ENCODE data around the gene NPIPB12. TPM values are rescaled to one million over a fixed set of nuclear protein-coding genes. Genes with fewer than 3 reads are reported as not detected.
"Not testable (repeated sequence)": the region's sequence is repeated elsewhere in the genome, so short reads cannot be mapped to it uniquely, and the experiment has no call there.

NPIPB12 gene
- total RNA-seq: 10 to 100 TPM; 24.6 to 71.6 TPM

DNA sequence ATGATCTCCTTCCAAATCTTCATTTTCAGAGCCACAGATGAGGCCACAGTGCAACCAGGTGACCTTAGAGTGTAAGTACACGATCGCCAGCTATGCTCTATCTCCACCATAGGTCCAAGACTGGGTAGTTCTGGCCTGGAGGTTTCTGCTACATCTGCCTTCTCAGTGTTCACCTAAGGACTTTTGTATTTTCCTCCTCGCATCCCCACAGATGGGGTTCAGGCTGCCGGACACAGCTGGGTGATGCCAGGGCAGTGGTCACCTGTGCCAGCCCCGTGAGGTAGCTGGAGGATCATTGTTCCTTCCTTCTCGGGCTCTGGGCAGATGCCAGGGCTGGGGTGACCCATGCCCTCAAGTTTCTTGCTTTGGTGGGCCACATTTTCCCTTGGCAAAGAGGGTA, at the start of gene NPIPB12:
Gene NPIPB12 (minus strand): TSS at position 101 of the 400 bp plus-strand sequence.
- H3K27me3 ChIP-seq; H3K27ac ChIP-seq; H3K4me3 ChIP-seq; intact Hi-C loops (cut with DNase I); DNase-seq; H3K9ac ChIP-seq (ENCODE audit: low read depth in 2 of 2, low read length in 2 of 2); H3K36me3 ChIP-seq; H3K9me3 ChIP-seq; H3K4me1 ChIP-seq: not testable (repeated sequence)

DNA sequence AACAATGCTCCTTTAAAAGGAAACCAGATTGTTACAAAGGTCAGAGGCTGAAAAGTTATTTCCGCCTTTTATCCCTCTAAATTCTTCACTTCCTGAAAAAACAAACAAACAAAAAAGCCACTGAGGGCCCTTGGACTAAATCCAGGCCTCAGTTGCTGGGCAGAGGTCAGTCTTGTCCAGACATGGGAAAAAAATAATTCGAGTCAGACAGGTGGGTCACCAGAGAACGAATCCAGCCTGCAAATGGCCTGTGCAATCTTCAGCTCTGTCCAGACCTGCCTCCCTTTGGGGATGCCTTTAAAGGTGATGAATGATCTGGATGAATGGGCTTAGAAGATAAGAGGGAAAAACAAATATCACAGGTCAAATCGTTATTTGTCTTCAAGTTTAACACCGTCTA, 15.3 kb upstream of the NPIPB12 start:
- H3K36me3 ChIP-seq; DNase-seq; H3K4me3 ChIP-seq; H3K27me3 ChIP-seq; intact Hi-C loops (cut with DNase I); H3K4me1 ChIP-seq; H3K9ac ChIP-seq (ENCODE audit: low read depth in 2 of 2, low read length in 2 of 2); H3K27ac ChIP-seq; H3K9me3 ChIP-seq: not testable (repeated sequence)

DNA sequence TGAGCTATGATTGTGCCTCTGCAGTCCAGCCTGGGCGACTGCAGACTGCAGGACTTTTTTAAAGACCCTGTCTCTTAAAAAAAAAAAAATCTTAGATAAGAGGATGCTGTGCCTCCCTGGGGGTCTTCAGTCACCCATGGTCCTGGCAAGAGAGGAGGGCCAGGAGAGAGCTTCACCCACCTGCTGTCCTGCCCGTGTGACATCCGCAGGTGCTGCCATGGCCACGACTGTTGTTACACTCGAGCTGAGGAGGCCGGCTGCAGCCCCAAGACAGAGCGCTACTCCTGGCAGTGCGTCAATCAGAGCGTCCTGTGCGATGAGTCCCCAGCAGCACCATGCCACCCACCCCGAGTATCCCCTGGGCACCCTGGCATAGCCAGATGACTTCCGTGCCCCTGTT, 23.9 kb downstream of the NPIPB12 start:
- H3K9ac ChIP-seq (ENCODE audit: low read depth in 2 of 2, low read length in 2 of 2); H3K4me1 ChIP-seq; H3K36me3 ChIP-seq; H3K27me3 ChIP-seq; intact Hi-C loops (cut with DNase I); H3K27ac ChIP-seq; H3K4me3 ChIP-seq; H3K9me3 ChIP-seq: not testable (repeated sequence)
- DNase-seq: peak; percentile 17

DNA sequence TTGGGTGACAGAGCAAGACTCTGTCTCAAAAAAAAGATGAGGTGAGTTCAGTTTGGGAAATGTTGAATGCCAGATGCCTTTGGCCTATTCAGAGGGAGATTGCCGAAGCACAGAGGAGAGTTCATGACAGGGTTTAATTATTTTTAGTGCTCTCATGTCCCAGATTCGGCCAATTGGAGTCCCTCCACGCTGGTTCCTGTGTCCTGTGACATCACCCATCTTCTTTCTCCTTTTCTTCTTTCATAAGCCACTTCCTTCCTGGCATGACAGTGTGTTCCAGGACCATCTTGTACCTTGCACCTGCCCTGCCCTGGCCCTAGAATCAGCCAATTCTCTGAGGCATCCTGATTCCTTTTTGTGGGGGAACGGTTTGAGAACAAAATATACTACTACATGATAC, 34.1 kb downstream of the NPIPB12 start:
- intact Hi-C loops (cut with DNase I); H3K36me3 ChIP-seq; H3K27me3 ChIP-seq; H3K27ac ChIP-seq; DNase-seq; H3K4me3 ChIP-seq; H3K4me1 ChIP-seq; H3K9ac ChIP-seq (ENCODE audit: low read depth in 2 of 2, low read length in 2 of 2); H3K9me3 ChIP-seq: not testable (repeated sequence)

DNA sequence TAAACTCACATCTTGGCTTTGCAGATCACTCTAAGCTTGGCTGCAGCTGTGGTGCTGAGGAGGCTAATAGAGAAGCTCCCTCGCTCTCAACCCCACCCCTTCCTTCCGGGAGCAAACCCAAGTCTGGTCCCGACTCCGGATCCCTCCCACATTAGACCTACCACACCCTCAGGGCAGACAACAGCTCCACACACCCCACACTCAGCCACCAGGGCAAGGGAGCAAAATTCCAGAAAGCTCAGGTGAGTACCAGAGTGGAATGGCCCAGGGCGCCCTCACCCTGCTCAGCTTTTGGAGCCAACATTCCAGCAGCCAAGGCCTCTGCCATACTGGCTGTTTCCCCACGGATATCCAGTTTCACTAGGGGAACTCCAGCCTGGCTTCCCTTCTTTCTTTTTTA, 36.5 kb downstream of the NPIPB12 start:
- H3K4me3 ChIP-seq: not testable (repeated sequence)

DNA sequence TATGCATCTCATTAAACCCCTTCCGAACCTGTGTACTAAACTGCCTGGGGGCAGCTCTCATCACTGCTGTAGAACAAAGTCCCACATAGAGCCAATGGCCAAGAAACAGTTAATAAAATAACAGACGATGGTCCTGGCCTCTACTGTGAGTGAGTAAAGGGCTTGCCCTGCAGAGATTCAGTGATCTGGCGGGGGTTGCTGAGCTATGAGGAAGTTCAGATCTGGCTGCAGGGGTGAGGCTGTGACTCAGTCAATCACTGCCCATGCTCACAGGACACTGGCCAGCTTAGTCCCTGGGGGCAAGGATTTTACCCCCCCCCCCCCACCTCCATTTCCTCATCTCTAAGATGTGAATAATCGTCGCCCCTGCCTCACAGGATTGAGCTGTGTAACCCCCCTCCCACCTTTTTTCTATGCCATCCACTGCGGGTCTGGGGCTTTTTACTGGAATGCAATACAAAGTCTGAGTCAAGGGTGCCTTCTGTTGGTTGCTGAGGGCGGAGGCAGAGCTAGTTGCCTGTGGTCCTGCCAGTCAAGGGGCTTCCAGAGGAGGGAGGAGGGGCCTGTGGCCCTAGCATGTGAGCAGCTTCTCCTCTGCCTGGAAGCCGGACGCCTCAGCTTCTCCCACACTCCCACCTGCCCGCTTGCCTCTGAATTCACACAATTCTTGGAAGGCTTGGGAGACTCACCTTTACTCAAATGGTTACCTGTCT, 38.4 kb downstream of the NPIPB12 start:
- H3K9me3 ChIP-seq; H3K9ac ChIP-seq (ENCODE audit: low read depth in 2 of 2, low read length in 2 of 2); H3K4me1 ChIP-seq; H3K27me3 ChIP-seq; intact Hi-C loops (cut with DNase I); H3K36me3 ChIP-seq; DNase-seq; H3K27ac ChIP-seq; H3K4me3 ChIP-seq: not testable (repeated sequence)

More for the DNA sequence above, 36.5 kb downstream of the NPIPB12 start:
- H3K9me3 ChIP-seq; H3K4me1 ChIP-seq; H3K36me3 ChIP-seq; H3K9ac ChIP-seq (ENCODE audit: low read depth in 2 of 2, low read length in 2 of 2); intact Hi-C loops (cut with DNase I); H3K27me3 ChIP-seq; H3K27ac ChIP-seq: not testable (repeated sequence)
- DNase-seq: peak; percentile 90

DNA sequence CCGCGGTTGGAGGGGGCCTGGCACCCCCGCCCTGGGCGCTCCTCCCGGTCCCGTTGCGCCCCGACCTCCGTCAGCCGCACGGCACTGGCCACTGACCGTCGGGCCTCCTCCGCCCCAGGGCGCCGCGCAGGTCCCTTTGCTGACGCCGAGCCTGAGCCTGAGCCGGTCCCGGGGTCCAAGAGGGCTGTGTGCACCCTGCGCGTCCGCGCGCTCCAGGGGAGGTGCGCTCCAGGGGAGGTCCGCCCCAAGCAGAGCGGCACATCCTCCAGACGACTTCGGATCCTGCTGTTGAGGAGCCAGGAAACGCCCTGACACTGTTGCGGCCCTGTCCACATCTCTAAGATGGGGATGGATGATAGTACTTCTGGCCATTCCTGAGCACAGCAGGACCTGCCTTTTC, 39.3 kb downstream of the NPIPB12 start:
- H3K9ac ChIP-seq (ENCODE audit: low read depth in 2 of 2, low read length in 2 of 2); H3K36me3 ChIP-seq; H3K9me3 ChIP-seq; H3K4me1 ChIP-seq; H3K27ac ChIP-seq; DNase-seq; H3K4me3 ChIP-seq; H3K27me3 ChIP-seq; intact Hi-C loops (cut with DNase I): not testable (repeated sequence)

DNA sequence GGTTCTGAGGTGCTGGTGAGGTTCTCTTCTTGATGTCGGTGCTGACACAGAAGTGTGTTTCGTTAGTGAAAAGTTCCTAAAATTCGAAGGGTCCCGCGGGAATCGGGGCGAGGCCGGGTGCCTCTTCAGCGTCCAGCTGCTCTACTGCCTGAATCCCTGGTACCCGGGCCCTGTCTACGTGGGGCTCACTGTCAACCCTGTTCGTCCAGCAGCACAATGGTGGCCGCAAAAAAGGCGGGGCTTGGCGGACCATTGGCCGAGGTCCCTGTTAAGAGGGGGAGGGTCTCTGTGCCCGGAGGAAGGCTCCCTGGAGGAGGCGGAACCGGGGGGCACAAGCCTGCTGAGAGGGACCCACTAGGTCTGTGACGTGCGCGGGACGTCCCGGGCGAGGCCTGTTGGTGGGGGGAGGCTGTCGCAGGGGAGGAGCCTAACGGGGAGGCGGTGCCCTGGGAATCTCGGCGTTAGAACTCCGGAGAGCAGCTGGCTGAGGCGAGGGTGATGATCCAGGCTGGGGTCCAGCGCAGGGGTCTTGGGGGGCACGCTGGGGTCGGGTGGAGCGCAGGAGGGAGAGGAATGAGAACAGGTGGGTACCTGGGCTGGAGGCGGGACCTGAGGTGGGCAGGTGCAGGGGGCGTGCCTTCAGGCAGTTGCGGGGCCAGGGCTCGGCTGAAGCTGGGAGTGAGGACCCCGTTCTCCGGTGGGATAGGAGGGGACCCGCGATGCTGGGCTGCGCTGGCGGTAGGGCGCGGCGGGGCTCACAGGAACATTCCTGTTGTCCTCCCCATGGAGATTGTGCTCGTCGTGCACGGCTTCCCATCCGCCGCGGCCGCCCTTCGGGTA, 40.0 kb downstream of the NPIPB12 start:
- H3K4me1 ChIP-seq; H3K27ac ChIP-seq; intact Hi-C loops (cut with DNase I); H3K36me3 ChIP-seq; H3K4me3 ChIP-seq; DNase-seq; H3K9ac ChIP-seq (ENCODE audit: low read depth in 2 of 2, low read length in 2 of 2); H3K27me3 ChIP-seq; H3K9me3 ChIP-seq: not testable (repeated sequence)

DNA sequence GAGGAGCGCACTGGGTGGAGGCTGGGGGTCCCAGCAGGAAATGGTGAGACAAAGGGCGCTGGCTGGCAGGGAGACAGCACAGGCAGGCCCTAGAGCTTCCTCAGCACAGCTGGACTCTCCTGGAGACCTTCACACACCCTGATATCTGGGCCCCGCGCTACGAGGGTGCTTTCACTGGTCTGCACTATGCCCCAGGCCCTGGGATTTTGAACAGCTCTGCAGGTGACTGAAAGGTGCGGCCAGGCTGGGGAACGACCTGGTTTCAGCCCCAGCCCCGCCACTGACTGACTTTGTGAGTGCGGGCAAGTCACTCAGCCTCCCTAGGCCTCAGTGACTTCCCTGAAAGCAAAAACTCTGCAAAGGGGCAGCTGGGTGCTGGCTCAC, 45.6 kb downstream of the NPIPB12 start:
- H3K9ac ChIP-seq (ENCODE audit: low read depth in 2 of 2, low read length in 2 of 2); intact Hi-C loops (cut with DNase I); H3K9me3 ChIP-seq; H3K4me3 ChIP-seq; DNase-seq; H3K4me1 ChIP-seq; H3K27ac ChIP-seq; H3K27me3 ChIP-seq; H3K36me3 ChIP-seq: not testable (repeated sequence)

DNA sequence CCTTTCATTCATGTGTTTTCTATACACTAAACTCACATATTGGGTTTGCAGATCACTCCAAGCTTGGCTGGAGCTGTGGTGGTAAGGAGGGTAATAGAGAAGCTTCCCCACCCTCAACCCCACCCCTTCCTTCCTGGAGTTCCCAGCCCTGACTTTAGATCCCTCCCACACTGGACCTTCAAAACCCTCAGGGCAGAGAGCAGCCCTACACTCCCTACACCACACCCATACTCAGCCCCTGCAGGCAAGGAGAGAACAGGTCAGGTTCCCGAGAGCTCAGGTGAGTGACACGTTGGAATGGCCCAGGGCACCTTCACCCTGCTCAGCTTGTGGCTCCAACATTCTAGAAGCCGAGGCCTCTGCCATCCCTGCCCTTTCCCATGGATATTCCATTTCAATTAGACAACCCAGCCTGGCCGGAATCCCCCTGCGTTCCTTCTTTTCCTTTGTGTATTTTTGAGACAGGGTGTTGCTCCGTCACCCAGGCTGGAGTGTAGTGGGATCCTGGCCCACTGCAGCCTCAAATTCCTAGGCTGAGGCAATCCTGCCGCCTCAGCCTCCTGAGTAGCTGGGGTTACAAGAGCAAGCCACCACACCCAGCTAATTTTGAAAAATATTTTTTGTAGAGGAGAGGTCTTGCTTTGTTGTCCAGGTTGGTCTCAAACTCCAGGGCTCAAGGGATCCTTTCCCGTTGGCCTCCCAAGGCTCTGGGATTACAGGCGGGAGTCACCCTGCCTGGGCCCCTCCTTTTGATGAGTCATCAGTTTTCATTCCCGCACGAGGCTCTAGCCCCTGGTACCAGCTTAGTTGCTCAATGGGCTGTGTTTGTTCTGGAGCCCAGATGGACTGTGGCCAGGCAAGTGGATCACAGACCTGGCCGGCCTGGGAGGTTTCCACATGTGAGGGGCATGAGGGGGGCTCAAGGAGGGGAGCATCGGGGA, 46.2 kb downstream of the NPIPB12 start, which contains the start of gene SULT1A4:
Gene SULT1A4 (plus strand): TSS at position 208 of the 941 bp plus-strand sequence. CDS start 1,473 bp downstream, outside the sequence.
- intact Hi-C loops (cut with DNase I); H3K4me1 ChIP-seq; H3K27ac ChIP-seq; H3K9me3 ChIP-seq; H3K4me3 ChIP-seq; H3K36me3 ChIP-seq; H3K9ac ChIP-seq (ENCODE audit: low read depth in 2 of 2, low read length in 2 of 2); H3K27me3 ChIP-seq; DNase-seq: not testable (repeated sequence)

DNA sequence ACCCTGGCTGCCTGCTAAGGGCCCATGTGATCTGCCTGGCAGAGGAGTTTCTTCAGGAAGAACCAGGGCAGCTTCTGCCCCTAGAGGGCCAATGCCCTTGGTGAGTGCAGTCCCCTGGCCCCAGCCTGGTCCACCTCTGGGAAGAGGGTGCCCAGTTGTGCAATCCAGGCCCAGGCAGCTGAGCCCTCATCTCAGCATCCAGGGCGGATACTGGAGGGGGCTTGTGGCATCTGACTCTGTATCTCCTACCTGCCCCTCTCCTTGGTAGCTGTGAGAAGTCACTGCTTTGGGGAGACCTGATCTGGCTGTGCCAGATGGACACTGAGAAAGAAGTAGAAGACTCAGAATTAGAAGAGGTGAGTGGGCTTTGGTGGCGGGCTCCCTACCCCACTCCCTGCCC, 48.5 kb downstream of the NPIPB12 start:
- H3K27ac ChIP-seq; H3K9ac ChIP-seq (ENCODE audit: low read depth in 2 of 2, low read length in 2 of 2); H3K9me3 ChIP-seq; H3K4me1 ChIP-seq; intact Hi-C loops (cut with DNase I); H3K36me3 ChIP-seq; H3K27me3 ChIP-seq; H3K4me3 ChIP-seq: not testable (repeated sequence)
- DNase-seq: peak; percentile 16

DNA sequence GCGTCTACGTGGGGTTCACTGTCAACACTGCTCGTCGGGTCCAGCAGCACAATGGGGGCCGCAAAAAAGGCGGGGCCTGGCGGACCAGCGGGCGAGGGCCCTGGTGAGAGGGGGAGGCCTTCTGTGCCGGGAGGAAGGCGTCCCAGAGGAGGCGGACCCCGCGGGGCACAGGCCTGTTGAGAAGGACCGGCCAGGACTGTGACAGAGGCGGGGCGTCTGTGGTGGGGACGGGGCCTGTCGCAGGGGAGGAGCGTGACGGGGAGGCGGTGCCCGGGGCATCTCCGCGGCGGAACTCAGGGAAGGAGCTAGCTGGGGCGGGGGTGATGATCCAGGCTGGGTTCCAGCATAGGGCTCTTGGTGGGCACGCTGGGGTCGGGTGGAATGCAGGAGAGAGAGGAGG, 51.4 kb downstream of the NPIPB12 start:
- H3K4me1 ChIP-seq; H3K27me3 ChIP-seq; H3K4me3 ChIP-seq; DNase-seq; H3K9ac ChIP-seq (ENCODE audit: low read depth in 2 of 2, low read length in 2 of 2); H3K36me3 ChIP-seq; H3K9me3 ChIP-seq; intact Hi-C loops (cut with DNase I); H3K27ac ChIP-seq: not testable (repeated sequence)

DNA sequence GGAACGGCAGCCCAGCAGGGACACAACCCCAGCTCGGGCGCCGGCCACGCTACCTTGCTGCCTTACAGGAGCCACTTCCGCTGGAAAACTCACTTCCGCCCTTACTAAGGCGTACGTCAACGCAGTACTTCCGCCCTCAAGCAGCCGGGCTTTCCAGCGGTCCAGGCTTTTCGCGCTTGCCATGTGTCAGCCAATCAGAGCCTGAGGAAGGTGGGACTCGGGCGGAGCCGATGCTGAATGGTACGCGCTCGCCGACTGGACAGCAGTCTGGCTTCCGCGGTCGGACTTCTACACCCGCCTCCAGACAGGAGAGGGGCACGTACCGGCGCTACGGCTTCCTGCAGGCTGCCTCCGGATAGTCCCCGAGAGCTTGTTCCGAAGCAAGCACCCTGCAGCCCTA, 51.9 kb downstream of the NPIPB12 start, which contains the start of the genes BOLA2 and SLX1B:
Gene BOLA2 (minus strand): TSS at position 83 of the 400 bp plus-strand sequence. CDS start 98 bp downstream, outside the sequence.
Gene SLX1B (plus strand): TSS at position 265 of the 400 bp plus-strand sequence.
- H3K9ac ChIP-seq (ENCODE audit: low read depth in 2 of 2, low read length in 2 of 2); intact Hi-C loops (cut with DNase I); H3K4me3 ChIP-seq; H3K27ac ChIP-seq; DNase-seq; H3K9me3 ChIP-seq; H3K27me3 ChIP-seq; H3K4me1 ChIP-seq; H3K36me3 ChIP-seq: not testable (repeated sequence)
